GM12878 (cell line): ENCODE results near the gene PCDHGB1. TPM values are rescaled to one million over a fixed set of nuclear protein-coding genes. Genes with fewer than 3 reads are reported as not detected.
"Not testable (repeated sequence)": the region's sequence is repeated elsewhere in the genome, so short reads cannot be mapped to it uniquely, and the experiment has no call there.

Source experiments
- ATAC-seq: fragments of 200-7000 bp; cut with Tn5 transposase; 3 replicates; pipeline ENCODE4 v1.9.1; 2020; ENCODE audit warnings: mild to moderate bottlenecking, moderate library complexity
- BruUV-seq: library from RNA; stranded (reverse); fragments of 400-500 nt; replicated peaks from 2 replicates; lab custom pipeline; 2021; lab: Mats Ljungman, UMichigan
- CTCF ChIA-PET: fragments of 300-600 bp; sonication (Branson Sonifier 250); formaldehyde crosslinking; extraction: SDS; loops from one replicate; lab custom pipeline; 2021; ENCODE audit warnings: inconsistent platforms; lab: Yijun Ruan, JAX
- POLR2A ChIA-PET: fragments of 350-600 bp; formaldehyde crosslinking; extraction: SDS; loops from one replicate; lab custom pipeline; 2021; ENCODE audit warnings: inconsistent platforms; lab: Charles Lee
- RAD21 ChIA-PET: fragments of 300-600 bp; sonication (Branson Sonifier 250); formaldehyde crosslinking; loops from one replicate; lab custom pipeline; 2023; ENCODE audit warnings: antibody characterized with exemption; ENCODE audit not compliant: unreplicated experiment; lab: Charles Lee
- SMC1A ChIA-PET: fragments of 300-600 bp; sonication (Branson Sonifier 250); formaldehyde crosslinking; loops from one replicate; lab custom pipeline; 2023; ENCODE audit not compliant: unreplicated experiment, uncharacterized antibody; lab: Charles Lee
- DNase-seq: peaks from one replicate; pipeline ENCODE4 v3.0.0-alpha.2; 2011; ENCODE audit warnings: low read depth, low spot score
- FAIRE-seq: peaks from 3 replicates; lab custom pipeline; 2011; peaks lifted over from hg19 to GRCh38; lab: Jason Lieb, UNC
- H2AFZ ChIP-seq: 2 replicates; pipeline ENCODE4 v1.6.0; 2011; ENCODE audit warnings: low read depth, low read length, control low read depth; ENCODE audit not compliant: control insufficient read depth
- H3K27ac ChIP-seq: 2 replicates; pipeline ENCODE4 v1.5.1; 2011; ENCODE audit warnings: control low read depth; ENCODE audit not compliant: control insufficient read depth, insufficient read depth
- H3K27me3 ChIP-seq, 2 experiments: replicated peaks in 1 of 2; 2 replicates each; pipeline versions ENCODE4 v1.6.0 to v1.6.1; 2011; ENCODE audit warnings: low read length in 1 of 2; ENCODE audit not compliant: control insufficient read depth in 2 of 2, insufficient read depth in 2 of 2
- H3K36me3 ChIP-seq, 2 experiments: 2 replicates each; pipeline ENCODE4 v1.5.1; 2011; ENCODE audit warnings: low read length in 1 of 2; ENCODE audit not compliant: control insufficient read depth in 2 of 2, insufficient read depth in 2 of 2
- H3K4me1 ChIP-seq: 2 replicates; pipeline ENCODE4 v1.6.1; 2011; ENCODE audit warnings: mild to moderate bottlenecking, low read length, moderate library complexity, mixed read lengths; ENCODE audit not compliant: control insufficient read depth, insufficient read depth
- H3K4me2 ChIP-seq: 2 replicates; pipeline ENCODE4 v1.6.0; 2011; ENCODE audit warnings: control low read depth; ENCODE audit not compliant: control insufficient read depth, insufficient read depth
- H3K4me3 ChIP-seq: fragments of 200-600 bp; sonication (generic); 2 replicates; pipeline ENCODE4 v1.5.1; 2016
- H3K79me2 ChIP-seq: 2 replicates; pipeline ENCODE4 v1.6.0; 2011; ENCODE audit warnings: low read length; ENCODE audit not compliant: control insufficient read depth, insufficient read depth
- H3K9ac ChIP-seq: 2 replicates; pipeline ENCODE4 v1.8.0; 2011; ENCODE audit warnings: low read length, control low read depth, mixed read lengths; ENCODE audit not compliant: control insufficient read depth, insufficient read depth
- H3K9me3 ChIP-seq: replicated peaks from 3 replicates; pipeline ENCODE4 v1.5.1; 2011; ENCODE audit warnings: mild to moderate bottlenecking, low read length; ENCODE audit not compliant: control insufficient read depth, insufficient read depth
- H4K20me1 ChIP-seq: 2 replicates; pipeline ENCODE4 v1.6.0; 2011; ENCODE audit not compliant: control insufficient read depth, insufficient read depth
- CTCF ChIP-seq, 3 experiments: IDR thresholded peaks in 2 of 3; conservative IDR thresholded peaks in 1 of 3; 2 replicates each; pipeline ENCODE4 v1.5.1; 2011; ENCODE audit warnings: low read depth in 3 of 3, low read length in 3 of 3, mild to moderate bottlenecking in 3 of 3, control low read depth in 2 of 3, moderate library complexity in 2 of 3, inconsistent platforms in 1 of 3, mixed read lengths in 1 of 3; ENCODE audit not compliant: control insufficient read depth in 2 of 3, insufficient read depth in 1 of 3; ENCODE audit errors: extremely low read depth in 1 of 3
- NFYA ChIP-seq: IDR thresholded peaks from 2 replicates; pipeline ENCODE4 v1.6.1; 2011; ENCODE audit warnings: low read depth, mild to moderate bottlenecking, low read length, improper control_type of control experiment, borderline replicate concordance
- RAD21 ChIP-seq: IDR thresholded peaks from 2 replicates; pipeline ENCODE4 v1.6.1; 2011; ENCODE audit warnings: mild to moderate bottlenecking, low read depth, low read length, moderate library complexity; ENCODE audit not compliant: insufficient read depth
- SREBF1 ChIP-seq: IDR thresholded peaks from 2 replicates; pipeline ENCODE4 v1.6.1; 2012; ENCODE audit warnings: mild to moderate bottlenecking, low read length
- WRNIP1 ChIP-seq: IDR thresholded peaks from 2 replicates; pipeline ENCODE4 v1.6.1; 2011; ENCODE audit warnings: low read depth, low read length, improper control_type of control experiment, borderline replicate concordance
- WGBS: methylation state at CpG from one replicate; pipeline ENCODE4 v1.1.6; 2016; ENCODE audit warnings: low lambda C conversion rate; ENCODE audit not compliant: insufficient replicate concordance, insufficient coverage; ENCODE audit errors: missing lambda C conversion rate; 5-methylcytosine and 5-hydroxymethylcytosine counted together
- in situ Hi-C: fragments of 300-500 bp; cut with MboI; formaldehyde crosslinking; loops from 9 replicates; pipeline ENCODE4 v1.14.3; 2018; ENCODE audit warnings: mixed read lengths
- intact Hi-C: fragments of 100-400 bp; cut with micrococcal nuclease; formaldehyde crosslinking; loops from one replicate; pipeline ENCODE4 v1.14.2; 2022; ENCODE audit not compliant: unreplicated experiment
- polyA plus RNA-seq, 11 experiments: library from polyadenylated mRNA; depleted of rRNA in 4 of 11; unstranded in 6 of 11; stranded (reverse) in 5 of 11; fragments of >200 nt; fragmentation: Nextera tagmentation in 4 of 11; fragmentation: Illumina TruSeq in 1 of 11; extraction: Ambion mirVana in 4 of 11; extraction: Trizol in 1 of 11; gene quantifications; 1 replicate in 1 of 11; 2 replicates in 10 of 11; pipeline versions ENCODE4 v1.2.1 to v1.2.3, GENCODE V29; 2011 to 2016; ENCODE audit warnings: inconsistent platforms in 2 of 11, missing spikeins in 2 of 11, low read depth in 1 of 11
- total RNA-seq, 4 experiments: library from RNA; depleted of rRNA in 3 of 4; stranded (reverse); fragments of >200 nt in 3 of 4; fragmentation: Illumina TruSeq in 1 of 4; extraction: Trizol in 1 of 4; gene quantifications; 2 replicates each; pipeline versions ENCODE4 v1.2.1 to v1.2.3, GENCODE V29; 2013 to 2021

The PCDHGB1 gene
- total and polyA plus RNA-seq, 10 of the 15 experiments (the other 5 are each of a cell fraction or from before 2014, with no cell fraction given), result 0.04 to 0.40 (median 0.08) TPM; not detected in 2

DNA sequence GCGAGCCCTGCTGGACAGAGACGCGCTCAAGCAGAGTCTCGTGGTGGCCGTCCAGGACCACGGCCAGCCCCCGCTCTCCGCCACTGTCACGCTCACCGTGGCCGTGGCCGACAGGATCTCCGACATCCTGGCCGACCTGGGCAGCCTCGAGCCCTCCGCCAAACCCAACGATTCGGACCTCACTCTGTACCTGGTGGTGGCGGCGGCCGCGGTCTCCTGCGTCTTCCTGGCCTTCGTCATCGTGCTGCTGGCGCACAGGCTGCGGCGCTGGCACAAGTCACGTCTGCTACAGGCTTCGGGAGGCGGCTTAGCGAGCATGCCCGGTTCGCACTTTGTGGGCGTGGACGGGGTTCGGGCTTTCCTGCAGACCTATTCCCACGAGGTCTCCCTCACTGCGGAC is 17.3 kb upstream of the PCDHGB1 start:
- H3K27ac ChIP-seq, BruUV-seq, H3K27me3 ChIP-seq, POLR2A ChIA-PET, H2AFZ ChIP-seq, intact Hi-C loops, H3K4me3 ChIP-seq, RAD21 ChIA-PET, H3K9me3 ChIP-seq, SMC1A ChIA-PET, H3K4me1 ChIP-seq, H3K9ac ChIP-seq, in situ Hi-C loops, H3K79me2 ChIP-seq, H4K20me1 ChIP-seq, H3K4me2 ChIP-seq, DNase-seq, FAIRE-seq, ATAC-seq, H3K36me3 ChIP-seq: not testable (repeated sequence)
- WGBS, result 87% methylated on average over 30 of the region's 39 CpGs
- CTCF ChIA-PET, result interaction anchor here (1.3 kb wide), 1 partner anchor 13 kb away, joined by 4 read pairs; no protein-coding TSS in a partner anchor

GRCh38 chr5:141338538-141339306 is 11.2 kb upstream of the PCDHGB1 start, which contains the start of gene PCDHGA2:
PCDHGA2 (plus strand) TSS chr5:141338760.
- H2AFZ ChIP-seq, result no peak within 1 kb of the TSS
- intact Hi-C loops (no loop called here), in situ Hi-C loops (no loop called here)
- FAIRE-seq (no peak), ATAC-seq (peak; percentile 49), DNase-seq (no peak)
- SMC1A ChIA-PET, result interaction anchor here (1.3 to 1.6 kb wide), 2 partner anchors 10 to 225 kb away, joined by 3 to 6 read pairs; no protein-coding TSS in a partner anchor
- no peak within 1 kb of the TSS for H3K4me2 ChIP-seq
- H3K9ac ChIP-seq, result no peak within 1 kb of the TSS
- RAD21 ChIA-PET, result interaction anchor here (0.7 kb wide), 1 partner anchor 225 kb away, joined by 3 read pairs; no protein-coding TSS in a partner anchor
- H3K4me3 ChIP-seq, result no peak within 1 kb of the TSS
- H3K36me3 ChIP-seq, result no peaks in the 10 kb centered on the region
- WGBS, result 42% methylated on average over 27 of the region's 27 CpGs
- H3K27me3 ChIP-seq, result no peaks in the 10 kb centered on the region
- TF ChIP-seq RAD21 (peak; percentile 42), NFYA (no peak), SREBF1 (no peak), CTCF (IDR thresholded peaks at IDR 0.05 in 2 of 3, conservative IDR thresholded peaks at IDR 0.05 in 1 of 3; ENCODE audit: control insufficient read depth in 2 of 3, extremely low read depth in 1 of 3, insufficient read depth in 1 of 3, low read depth in 3 of 3, low read length in 3 of 3) (peak; percentile 16 to 46 (median 40); a peak in 5 of 6 replicates), WRNIP1 (no peak)
- no peaks in the 10 kb centered on the region; the same call in 1 of the 3 replicates for H3K9me3 ChIP-seq
- CTCF ChIA-PET, result interaction anchor here (1.4 to 1.7 kb wide), 2 partner anchors 16 to 18 kb away, joined by 5 read pairs; partner anchors contain the start of gene TAF7
- H4K20me1 ChIP-seq, result no peaks in the 10 kb centered on the region
- H3K27ac ChIP-seq, result no peak within 1 kb of the TSS
- no TSS peak for BruUV-seq
- POLR2A ChIA-PET, result no interaction called here
- H3K4me1 ChIP-seq, result no peaks in the 10 kb centered on the region
- no peaks in the 10 kb centered on the region for H3K79me2 ChIP-seq

GRCh38 chr5:141340781-141341354 is 9.0 kb upstream of the PCDHGB1 start:
- BruUV-seq, H3K4me1 ChIP-seq, FAIRE-seq, H2AFZ ChIP-seq, H3K9ac ChIP-seq, RAD21 ChIA-PET, SMC1A ChIA-PET, H3K4me3 ChIP-seq, POLR2A ChIA-PET, DNase-seq, H3K27ac ChIP-seq, in situ Hi-C loops, CTCF ChIA-PET, H3K9me3 ChIP-seq, ATAC-seq, H3K36me3 ChIP-seq, intact Hi-C loops, H3K4me2 ChIP-seq, H4K20me1 ChIP-seq, H3K27me3 ChIP-seq, H3K79me2 ChIP-seq: not testable (repeated sequence)
- WGBS, result 77% methylated on average over 36 of the region's 45 CpGs
